GM21619 (cell line): Measurements from ENCODE around the gene NAB2.

ENCODE experiments used
- ATAC-seq: cut with Tn5 transposase; IDR thresholded peaks from one replicate; pipeline ENCODE4 v1.9.1; 2021; ENCODE audit not compliant: unreplicated experiment

Gene NAB2

GRCh38 chr12:57093415-57094207, 4.7 kb downstream of the NAB2 start:
- no peak for ATAC-seq

GRCh38 chr12:57094208-57095160, 5.6 kb downstream of the NAB2 start:
- ATAC-seq, result no peak

DNA sequence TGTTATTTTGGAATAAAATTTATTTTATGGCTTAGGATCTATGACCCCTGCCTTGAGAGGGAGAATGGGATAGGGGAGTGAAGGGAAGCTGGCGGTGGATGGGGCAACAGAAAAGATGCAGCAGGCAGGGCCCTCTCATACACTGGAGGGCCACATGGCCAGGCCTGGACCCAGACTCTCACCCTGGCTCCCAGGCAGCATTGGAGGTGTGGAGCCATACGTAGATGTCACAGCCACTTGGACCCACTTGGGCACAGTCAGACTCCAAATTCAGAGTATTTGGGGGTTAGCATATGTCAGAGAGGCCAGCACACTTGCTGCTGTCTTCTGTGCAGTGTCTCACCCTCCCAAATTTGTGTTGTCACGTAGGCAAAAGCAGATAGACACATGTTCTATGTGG, 6.5 kb downstream of the NAB2 start:
- ATAC-seq, result no peak

- no peak for ATAC-seq
Observed at GRCh38 chr12:57096099-57096572, 7.2 kb downstream of the NAB2 start.

DNA sequence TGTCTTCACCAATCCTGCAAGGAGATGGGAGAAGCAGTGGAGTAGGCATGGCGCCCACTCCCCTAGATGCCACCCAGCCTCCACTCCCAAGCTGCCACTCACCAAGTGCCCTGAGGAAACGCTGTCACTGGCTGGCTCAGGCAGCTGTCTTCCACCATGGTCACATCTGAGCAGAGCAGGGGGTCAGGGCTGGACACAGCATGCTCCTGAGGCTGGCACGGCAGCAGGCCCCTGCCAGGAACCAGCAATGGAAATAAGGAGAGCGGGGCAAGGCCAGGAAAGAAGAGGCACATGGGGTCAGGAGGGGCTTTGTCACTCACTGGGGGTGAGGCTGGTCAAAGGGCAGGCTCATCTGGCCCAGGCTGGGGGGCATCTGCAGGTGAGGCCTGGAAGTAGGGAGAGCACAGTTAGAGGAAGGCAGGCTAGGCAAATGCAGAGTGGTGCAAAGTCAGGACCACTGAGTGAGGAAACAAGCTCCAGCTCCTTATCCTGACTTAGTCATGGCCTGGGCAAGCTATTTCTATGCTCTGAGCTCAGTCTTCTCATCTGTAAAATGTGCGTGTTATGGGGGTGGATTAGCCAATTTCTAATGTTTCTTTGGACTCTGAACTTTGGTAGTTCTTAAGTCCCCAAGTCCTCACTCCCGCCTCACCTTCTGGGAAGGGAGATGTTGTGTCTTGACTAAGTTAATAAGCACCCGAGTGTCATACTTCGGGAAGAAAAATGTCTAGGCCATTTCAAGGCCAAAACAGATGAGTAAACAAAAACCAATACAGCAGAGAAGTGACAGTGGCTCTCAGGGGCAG, 8.0 kb downstream of the NAB2 start:
- no peak for ATAC-seq

DNA sequence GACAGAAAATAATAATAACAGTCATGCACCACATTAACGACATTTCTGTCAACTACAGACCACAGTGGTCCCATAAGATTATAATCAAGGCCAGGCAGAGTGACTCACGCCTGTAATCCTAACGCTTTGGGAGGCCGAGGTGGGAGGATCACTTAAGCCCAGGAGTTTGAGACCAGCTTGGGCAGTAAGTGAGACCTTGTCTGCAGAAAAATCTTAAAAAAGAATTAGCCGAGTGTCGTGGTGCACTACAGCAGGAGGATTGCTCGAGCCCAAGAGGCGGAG, 8.6 kb downstream of the NAB2 start:
- no peak for ATAC-seq

DNA sequence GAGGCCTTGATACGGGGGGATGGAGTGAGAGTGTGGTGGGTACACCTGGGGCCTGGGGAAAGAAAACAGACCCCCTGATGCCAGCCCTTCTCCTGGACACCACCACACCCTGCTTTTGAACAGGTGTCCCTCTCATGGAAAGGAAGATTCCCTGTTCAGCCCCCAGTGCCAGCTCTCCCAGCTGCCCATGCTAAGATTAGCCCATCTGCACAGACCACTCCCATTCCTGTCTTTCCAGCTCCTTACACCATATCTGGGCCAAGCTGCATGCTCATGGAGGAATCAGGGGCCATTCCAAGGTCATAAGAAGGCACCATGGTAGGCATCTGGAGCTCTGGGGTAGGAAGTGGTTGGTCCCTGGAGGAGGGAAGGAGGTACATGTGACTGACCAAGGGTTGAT, 9.6 kb downstream of the NAB2 start:
- ATAC-seq, result no peak

DNA sequence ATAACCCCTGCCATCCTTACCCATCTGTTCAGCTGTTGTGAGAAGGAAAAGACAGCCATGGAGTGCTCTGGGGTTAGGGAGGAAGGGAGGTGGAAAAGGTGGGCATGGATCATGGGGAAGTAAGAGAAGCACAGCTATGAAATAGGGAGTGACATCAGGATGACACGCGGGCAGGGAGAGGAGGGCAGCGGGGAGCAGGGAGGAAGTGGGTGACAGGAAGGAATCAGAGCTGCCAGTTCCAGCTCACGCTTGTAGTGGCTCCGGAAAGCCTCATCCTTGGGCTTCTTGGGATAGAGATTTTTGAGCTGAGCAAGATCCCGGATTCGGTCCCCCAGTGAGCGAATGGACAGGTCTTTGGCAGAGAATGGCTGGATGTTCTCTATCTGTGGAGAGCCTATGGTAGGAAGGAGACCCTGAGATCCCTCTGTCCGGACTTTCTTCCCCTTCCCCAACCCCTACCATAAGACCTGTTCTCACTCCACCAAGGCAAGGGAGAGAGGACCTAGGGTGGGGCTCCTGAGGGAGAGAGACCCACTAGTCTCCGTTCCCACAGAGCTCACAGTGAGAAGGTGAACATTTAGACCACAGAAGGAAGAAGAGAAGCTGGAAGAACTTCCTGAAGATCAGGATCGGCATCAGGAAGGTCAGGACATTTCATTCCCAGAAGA, 10.3 kb downstream of the NAB2 start:
- ATAC-seq, result no peak

DNA sequence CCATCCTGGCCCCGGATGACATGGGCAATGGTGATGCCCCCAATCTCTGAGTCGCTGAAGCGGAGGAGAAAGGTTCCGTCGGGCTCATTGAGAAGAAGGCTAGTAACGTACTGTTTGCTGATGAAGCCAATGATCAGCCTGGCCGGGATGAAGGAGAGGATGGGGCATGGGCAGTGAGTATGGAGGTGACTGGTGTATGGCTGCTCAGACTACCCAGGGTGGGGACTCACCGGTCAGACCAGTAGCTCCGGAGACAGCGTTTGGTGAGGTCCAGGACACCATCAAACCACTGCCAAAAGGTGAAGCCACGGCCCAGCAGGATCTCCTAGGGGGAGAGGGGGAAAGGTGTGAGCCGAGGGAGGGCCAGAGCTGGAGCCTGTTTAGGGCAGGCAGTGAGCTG, 10.9 kb downstream of the NAB2 start:
- no peak for ATAC-seq

GRCh38 chr12:57101892-57102695, 13.2 kb downstream of the NAB2 start:
- no peak for ATAC-seq

- ATAC-seq, result no peak
Observed at GRCh38 chr12:57103856-57104255, 14.9 kb downstream of the NAB2 start.

- no peak for ATAC-seq
Observed at GRCh38 chr12:57104292-57104910, 15.5 kb downstream of the NAB2 start.

DNA sequence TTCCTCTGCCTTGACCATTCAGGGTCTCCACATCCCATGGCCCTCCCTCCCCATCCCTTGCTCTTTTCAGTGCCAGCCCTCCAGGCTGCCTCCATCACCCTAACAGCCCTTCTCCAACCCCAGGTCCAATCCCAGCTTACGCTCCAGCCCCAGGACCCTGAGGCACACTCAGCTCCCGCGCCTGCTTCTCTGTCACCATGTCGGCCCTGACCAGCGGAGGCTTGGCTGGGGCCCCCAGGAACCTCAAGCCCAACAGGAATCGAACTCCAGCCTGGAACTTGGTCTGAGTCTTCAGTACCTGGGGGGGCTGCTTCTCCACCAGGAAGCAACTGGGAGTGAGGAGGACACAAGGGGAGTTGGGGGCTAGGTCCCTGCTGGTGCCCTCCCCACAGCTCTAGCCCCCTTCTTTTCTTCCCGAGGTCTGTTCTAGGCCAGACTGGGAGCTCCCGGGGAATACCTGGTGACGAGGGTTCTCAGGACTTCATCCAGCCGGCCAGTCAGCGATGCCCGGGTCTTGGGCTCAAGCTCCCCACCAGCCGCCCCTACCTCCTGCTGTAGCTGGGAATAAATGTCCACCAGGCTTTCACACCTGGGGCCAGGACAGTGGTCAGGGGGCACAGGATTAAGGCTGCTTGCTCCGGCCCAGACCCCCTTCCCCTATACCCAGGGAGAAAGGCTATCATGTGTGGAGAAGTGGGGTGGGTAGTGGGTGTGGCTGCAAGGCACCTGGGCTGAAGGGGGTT, 16.3 kb downstream of the NAB2 start:
- no peak for ATAC-seq

DNA sequence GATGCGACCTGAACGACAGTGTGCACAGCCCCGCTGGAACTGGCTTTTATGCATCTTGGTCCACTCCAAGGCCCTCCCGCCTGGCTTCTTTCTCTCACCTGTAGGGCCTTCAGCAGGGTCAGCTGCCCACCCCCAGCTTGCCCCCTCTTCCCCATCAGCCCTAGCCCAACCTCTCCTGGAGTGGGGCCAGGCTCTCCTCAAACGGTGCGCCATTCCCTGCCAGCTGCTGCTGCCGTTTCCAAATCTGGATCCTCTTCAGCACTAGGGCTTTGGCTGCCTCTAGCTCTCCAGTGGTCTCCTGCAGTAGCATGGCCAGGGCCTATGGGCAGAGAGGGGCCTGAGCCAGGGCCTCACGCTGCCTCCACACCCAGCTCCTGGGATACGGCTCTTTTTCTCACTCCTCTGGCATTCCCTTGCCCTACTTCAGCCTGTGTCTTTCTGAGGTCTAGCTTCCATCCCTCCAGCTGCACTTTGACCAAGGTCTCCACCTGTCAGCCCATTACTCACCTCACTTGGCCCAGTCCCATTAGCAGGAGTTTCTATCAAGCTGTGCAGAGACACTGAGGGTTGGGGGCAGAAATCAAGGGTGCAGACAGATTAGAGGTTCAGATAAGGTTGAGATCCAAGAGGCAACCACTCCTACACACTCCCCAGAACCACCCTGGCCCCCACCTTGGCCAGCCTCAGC, 17.3 kb downstream of the NAB2 start:
- ATAC-seq, result no peak

GRCh38 chr12:57107456-57108155, 18.7 kb downstream of the NAB2 start:
- ATAC-seq, result no peak

DNA sequence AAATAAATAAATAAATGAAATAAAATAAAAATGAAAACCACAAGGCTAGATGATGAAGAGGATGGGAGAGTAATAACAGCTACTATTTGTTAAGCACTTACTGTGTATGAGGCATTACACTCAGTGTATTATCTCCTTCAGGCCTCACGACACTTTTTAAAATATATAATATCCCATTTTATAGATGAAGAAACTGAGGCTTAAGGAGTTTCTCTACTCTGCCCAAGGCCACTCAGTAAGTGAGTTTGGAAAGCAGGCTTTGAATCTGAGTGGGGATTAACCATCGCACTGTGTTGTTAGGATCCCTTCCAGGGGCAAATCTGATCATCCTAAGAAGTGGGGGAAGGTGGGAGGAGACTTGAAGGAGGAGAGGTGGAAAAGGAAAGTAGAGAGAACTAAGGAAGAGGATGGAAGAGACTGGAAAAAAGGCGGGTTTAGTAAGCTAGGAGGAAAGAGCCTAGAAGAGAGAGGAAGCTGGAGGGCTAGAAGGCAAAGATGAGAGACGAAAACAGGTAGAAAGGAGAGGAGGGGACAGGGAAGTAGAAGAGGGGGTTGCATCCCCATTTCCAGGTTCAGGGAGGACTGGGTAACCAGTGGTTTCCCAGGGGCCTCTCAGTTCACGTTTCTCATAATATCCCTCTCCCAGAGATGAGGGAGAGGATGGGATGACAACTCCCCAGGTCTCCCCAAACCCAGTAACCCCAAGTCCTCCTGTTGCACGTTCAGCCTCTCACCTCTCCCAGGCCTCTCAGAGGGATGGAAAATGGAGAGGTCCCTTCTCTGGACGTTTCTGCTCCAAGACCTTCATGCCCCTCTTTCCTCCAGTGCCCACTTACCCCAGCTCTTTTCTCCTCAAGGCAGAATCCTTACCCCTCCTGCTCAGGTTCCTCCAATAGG, 20.5 kb downstream of the NAB2 start:
- no peak for ATAC-seq
